Fibroblast of skin of scalp (primary cell): ENCODE results near the gene GNRH2. TPM values are rescaled to one million over a fixed set of nuclear protein-coding genes. Genes with fewer than 3 reads are reported as not detected.
"Not testable (repeated sequence)": the region's sequence is repeated elsewhere in the genome, so short reads cannot be mapped to it uniquely, and the experiment has no call there.

Source experiments
- DNase-seq: peaks from one replicate; pipeline ENCODE4 v3.0.0-alpha.2; 2013
- polyA plus RNA-seq, 2 experiments: library from polyadenylated mRNA; unstranded; fragments of 120-200 nt; gene quantifications; one replicate each; pipeline ENCODE4 v1.2.1, GENCODE V29; 2013; ENCODE audit not compliant: insufficient read length in 2 of 2

Gene GNRH2
- polyA plus RNA-seq (2013, experiment 1 of 2; ENCODE audit: insufficient read length): not detected
- polyA plus RNA-seq (2013, experiment 2 of 2; ENCODE audit: insufficient read length): not detected

- no peak for DNase-seq
Observed at GRCh38 chr20:3043322-3043721, at the start of gene GNRH2. TSS of gene GNRH2 (plus strand) at chr20:3043622. CDS start at chr20:3044415, 793 bp downstream.

GRCh38 chr20:2995796-2996195 is 47.6 kb upstream of the GNRH2 start:
- DNase-seq: no peak

- DNase-seq: no peak
Observed at GRCh38 chr20:2998728-2999127, 44.7 kb upstream of the GNRH2 start.

GRCh38 chr20:3000852-3001523 is 42.4 kb upstream of the GNRH2 start:
- peak; percentile 45 for DNase-seq

- DNase-seq: no peak
Observed at GRCh38 chr20:3003416-3003815, 40.0 kb upstream of the GNRH2 start.

DNA sequence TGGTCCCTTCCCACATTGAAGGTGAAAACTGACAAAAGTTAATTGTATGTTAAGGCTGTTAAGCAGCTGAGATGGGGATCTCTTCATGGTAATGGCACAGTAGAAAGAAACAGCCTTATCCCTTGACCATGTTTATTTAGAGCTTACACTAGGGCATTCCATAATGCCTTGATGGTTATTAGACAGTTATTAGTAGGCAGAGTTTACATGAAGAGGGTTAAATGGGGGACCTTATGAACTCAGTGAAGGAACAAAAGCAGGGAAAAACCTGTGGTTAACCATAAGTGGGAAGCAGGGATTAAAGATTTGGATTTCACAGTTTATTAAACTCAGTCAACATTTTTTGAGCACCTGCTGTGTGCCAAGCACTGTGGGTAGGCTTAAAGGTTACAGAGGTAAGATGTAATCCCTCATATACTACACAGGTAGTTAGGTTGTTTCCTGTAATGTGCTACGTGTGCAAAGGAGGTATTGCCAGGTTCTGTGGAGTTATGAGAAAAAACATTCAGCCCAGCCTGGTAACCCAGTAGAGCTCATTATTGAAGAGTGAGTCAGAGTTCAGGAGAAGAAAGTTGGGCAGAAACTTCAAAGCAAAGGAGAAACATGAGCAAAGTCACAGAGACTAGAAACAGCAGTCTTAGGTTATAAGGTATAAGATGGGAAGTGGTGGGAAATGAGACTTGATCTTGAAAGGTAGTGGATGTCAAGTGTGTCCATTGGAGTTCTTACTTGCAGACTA is 32.3 kb upstream of the GNRH2 start:
- DNase-seq: peak; percentile 3

DNA sequence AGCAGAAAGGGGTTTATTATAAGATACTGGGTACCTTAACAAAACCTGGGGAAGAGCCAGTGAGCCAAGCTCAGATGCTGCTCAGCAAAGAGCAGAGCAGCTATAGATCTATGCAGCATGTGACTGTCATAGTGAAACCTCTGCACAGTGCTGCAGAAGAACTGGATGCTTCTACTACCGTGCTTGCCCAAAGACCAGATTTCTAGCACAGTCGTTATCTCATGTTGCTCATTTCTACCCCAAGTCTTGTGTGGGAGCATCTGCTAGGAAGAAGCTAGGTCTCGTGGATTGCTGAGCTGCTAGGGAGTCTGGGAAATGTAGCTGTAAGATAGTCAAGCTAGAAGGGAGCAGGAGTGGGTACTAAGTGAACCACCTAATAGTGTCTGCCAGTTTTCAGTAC is 31.7 kb upstream of the GNRH2 start:
- DNase-seq: no peak

- no peak for DNase-seq
Observed at GRCh38 chr20:3013771-3014170, 29.7 kb upstream of the GNRH2 start.

GRCh38 chr20:3014179-3014578 is 29.2 kb upstream of the GNRH2 start:
- DNase-seq: no peak

DNA sequence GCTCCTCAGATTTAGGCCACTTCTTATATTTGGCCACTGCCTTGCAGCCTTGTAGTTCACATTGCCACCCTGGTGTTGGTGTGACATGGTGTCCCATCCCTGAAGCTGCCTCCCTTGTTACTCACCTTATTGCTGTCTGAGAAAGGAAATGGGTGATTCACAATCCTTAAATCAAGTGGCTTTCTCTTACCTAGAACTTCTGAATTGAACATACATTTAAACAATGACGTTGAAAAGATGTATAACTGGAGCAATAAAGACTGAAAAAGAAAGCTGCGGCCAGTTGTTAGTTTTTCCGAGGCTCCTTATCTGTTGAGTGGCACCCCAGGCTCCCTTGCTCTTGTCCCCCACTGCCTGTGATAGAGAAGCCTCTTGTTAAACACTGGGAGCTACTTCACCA is 28.8 kb upstream of the GNRH2 start:
- no peak for DNase-seq

GRCh38 chr20:3015302-3015701 is 28.1 kb upstream of the GNRH2 start:
- DNase-seq: not testable (repeated sequence)

GRCh38 chr20:3021327-3021726 is 22.1 kb upstream of the GNRH2 start:
- DNase-seq: no peak

DNA sequence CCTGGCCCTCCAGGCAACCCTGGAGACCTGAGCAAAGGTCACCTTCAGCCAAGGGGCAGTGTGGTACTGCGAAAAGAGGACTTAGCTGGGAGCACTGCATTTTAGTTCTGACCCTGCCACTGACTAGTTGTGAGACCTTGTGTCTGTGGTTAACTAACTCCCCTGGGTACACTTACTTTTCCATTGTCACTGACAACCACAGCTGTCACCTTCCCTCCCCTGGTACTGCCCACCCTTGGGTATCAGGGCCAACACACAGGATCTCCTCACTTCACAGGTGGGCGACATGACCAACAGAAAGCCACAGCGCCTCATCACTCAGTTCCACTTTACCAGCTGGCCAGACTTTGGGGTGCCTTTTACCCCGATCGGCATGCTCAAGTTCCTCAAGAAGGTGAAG is 21.6 kb upstream of the GNRH2 start:
- DNase-seq: no peak

DNA sequence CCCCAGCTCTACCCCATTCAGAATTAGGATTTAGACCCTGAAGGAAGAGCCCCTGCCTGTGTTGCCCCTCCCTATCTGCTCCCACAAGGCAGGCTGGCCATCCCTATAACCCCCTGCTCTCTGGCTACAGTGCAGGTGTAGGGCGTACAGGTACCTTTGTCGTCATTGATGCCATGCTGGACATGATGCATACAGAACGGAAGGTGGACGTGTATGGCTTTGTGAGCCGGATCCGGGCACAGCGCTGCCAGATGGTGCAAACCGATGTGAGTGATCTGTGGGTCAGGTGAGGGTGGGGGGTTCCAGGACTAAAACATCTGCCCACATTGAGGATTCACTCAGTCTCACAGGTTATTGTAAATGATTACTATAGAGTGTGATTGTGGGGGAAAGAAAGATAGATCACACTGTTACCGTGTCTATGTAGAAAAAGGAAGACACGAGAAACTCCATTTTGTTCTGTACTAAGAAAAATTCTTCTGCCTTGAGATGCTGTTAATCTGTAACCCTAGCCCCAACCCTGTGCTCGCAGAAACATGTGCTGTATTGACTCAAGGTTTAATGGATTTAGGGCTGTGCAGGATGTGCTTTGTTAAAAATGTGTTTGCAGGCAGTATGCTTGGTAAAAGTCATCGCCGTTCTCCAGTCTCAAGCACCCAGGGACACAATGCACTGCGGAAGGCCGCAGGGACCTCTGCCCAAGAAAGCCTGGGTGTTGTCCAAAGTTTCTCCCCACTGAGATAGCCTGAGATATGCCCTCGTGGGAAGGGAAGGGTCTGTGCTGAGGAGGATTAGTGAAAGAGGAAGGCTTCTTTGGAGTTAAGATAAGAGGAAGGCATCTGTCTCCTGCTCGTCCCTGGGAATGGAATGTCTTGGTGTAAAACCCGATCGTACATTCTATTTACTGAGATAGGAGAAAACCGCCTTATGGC is 20.6 kb upstream of the GNRH2 start:
- not testable (repeated sequence) for DNase-seq

- no peak for DNase-seq
Observed at GRCh38 chr20:3027987-3028386, 15.4 kb upstream of the GNRH2 start.

GRCh38 chr20:3031524-3032147 is 11.8 kb upstream of the GNRH2 start:
- DNase-seq: no peak

DNA sequence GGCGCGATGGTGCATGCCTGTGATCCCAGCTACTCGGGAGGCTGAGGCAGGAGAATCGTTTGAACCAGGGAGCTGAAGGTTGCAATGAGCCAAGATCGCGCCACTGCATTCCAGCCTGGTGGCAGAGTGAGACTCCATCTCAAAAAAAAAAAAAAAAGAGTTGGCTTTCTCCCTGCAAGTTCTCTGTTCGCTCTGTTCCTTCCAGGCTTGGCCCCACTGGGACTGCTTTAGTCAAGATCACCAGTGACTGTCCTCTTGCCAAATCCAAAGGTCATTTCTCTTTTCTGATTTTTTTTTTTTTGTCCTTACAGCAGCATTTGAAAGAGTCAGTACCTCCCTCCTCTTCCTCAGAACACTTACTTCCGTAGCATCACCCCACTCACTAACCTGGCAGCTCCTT is 10.8 kb upstream of the GNRH2 start:
- no peak for DNase-seq

DNA sequence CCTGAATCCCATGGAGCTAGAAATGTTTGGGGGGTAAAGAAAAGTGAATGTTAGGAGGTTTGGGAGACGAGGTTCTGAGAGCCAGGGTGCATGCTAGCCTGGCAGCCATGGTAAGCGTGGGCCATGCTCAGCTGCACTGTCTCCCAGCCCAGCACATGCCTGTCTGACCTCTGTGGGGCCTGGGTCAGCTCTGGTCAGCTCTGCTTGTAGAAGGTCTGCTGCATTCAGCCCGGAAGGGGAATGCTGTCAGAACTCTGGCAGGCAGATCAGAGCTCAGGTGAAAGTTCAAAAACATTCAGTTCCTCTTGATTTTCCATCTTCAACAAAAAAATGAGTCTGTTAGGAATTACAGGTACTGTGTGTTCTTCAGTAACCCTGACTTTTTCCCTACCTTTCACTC is 5.8 kb upstream of the GNRH2 start:
- no peak for DNase-seq

GRCh38 chr20:3038454-3038853 is 5.0 kb upstream of the GNRH2 start:
- DNase-seq: no peak

- DNase-seq: no peak
Observed at GRCh38 chr20:3039426-3039825, 4.0 kb upstream of the GNRH2 start.

DNA sequence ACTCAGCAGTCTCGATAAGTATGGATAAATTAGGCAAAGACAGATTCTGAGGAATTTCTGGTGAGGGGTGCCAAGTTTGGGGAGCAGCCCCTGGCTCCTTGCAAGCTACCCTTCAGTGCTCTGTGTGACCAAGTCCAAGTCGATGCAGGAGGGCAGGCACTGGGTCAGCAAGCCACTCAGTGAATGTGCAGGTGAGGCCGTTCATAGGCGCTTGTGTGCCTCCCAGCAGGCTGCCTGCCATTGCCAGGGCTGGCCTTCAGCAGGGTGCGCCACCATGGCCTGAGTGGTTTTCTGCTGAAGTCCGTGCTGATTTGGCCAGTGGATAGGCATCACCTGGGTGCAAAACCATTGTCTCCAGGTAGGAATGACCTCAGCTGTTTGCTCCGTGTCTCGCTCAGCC is 3.3 kb upstream of the GNRH2 start:
- DNase-seq: no peak

DNA sequence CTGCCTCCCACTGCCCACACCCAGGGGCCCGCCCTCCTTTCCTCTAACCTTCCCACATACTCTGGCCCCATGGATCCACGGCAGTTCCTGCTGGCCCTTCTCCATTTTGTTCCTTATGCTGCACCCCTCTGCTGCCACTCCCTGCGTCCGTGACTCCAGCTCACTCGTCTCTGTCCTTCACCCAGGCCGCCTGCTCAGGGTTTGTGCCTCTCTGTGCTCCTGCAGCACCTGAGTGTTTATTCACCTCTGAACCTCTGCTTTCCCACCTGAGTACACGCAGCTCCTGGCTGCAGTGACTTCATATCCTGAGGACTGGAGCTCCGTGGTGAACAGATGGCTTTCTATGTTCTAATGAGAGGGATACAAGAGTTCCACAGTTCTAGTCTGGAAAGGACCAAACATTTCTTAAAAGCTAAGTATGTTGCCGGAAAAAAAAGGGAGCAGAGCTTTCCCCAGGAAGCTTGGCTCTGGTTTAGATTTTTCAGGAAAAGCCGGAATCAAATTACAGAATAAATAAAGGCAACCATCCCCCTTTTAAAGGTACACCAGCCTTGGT is 1.5 kb upstream of the GNRH2 start:
- peak; percentile 19 for DNase-seq
